C4-2B (cell line): Measurements from ENCODE around the gene CSE1L.

Experiments used
- ZFX ChIP-seq: fragments of 450-650 bp; IDR thresholded peaks from 2 replicates; pipeline ENCODE4 v1.6.1; 2017
- TF ChIP-seq, protein P1 (sequence below): fragments of 450-650 bp; conservative IDR thresholded peaks from 2 replicates; pipeline ENCODE4 v1.5.1; 2017; ENCODE audit warnings: mild to moderate bottlenecking

DNA sequence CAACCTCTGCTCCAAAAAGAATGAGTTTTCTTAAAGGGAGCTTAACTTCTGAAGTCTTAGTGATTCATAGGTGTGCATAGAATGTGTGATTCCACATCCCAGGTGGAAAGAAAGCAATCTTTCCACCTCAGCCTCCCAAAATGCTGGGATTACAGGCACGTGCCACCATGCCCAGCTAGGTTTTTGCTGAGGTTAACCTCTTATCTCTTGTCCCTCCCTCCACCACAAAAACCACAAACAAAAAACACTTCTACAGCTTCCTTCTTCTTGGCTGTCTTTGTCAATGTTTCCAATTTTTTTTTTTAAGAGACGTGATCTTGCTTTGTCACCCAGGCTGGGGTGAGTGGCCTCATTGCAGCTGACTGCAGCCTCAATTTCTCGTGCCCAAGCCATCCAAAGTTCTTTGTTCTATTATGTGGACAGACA, 8.1 kb upstream of the CSE1L start:
- TF ChIP-seq, protein P1, sequence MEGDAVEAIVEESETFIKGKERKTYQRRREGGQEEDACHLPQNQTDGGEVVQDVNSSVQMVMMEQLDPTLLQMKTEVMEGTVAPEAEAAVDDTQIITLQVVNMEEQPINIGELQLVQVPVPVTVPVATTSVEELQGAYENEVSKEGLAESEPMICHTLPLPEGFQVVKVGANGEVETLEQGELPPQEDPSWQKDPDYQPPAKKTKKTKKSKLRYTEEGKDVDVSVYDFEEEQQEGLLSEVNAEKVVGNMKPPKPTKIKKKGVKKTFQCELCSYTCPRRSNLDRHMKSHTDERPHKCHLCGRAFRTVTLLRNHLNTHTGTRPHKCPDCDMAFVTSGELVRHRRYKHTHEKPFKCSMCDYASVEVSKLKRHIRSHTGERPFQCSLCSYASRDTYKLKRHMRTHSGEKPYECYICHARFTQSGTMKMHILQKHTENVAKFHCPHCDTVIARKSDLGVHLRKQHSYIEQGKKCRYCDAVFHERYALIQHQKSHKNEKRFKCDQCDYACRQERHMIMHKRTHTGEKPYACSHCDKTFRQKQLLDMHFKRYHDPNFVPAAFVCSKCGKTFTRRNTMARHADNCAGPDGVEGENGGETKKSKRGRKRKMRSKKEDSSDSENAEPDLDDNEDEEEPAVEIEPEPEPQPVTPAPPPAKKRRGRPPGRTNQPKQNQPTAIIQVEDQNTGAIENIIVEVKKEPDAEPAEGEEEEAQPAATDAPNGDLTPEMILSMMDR, result no peak
- no peak for TF ChIP-seq ZFX
